ENCODE measurements around the gene LGI4.

DNA sequence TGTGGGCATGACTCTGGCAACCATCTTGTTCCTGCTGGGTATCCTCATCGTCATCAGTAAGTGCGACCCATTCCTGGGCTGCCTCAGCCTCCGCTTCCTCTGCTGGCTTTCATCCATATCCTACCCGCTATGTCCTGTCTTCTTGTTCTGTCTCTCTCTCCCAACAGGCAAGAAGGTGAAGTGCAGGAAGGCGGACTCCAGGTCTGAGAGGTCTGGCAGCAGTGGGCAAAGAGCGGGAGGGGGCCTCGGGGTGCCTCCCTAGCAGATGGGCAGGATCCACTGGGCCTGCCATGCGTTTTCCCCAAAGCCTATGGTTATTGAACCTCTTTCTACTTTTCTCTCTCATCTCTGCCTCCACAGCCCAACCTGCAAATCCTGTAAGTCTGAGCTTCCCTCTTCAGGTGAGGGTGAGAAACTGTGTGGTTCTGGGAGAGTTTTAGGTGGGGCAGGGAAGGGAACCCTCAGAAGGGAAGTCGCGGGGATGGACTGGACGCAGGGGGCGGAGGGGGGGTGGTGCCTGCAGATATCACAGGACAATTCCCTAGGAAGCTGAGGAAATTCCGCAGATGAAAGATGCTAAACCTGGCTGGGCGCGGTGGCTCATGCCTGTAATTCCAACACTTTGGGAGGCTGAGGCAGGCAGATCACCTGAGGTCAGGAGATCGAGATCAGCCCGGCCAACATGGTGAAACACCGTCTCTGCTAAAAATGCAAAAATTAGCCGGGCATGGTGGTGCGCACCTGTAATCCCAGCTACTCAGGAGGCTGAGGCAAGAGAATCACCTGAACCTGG, 16.6 kb upstream of the LGI4 start:
- TF ChIP-seq TAF1 (IDR thresholded peaks at IDR 0.05; ENCODE audit: borderline replicate concordance, insufficient read depth, low read length), result no peak
- TF ChIP-seq POLR2AphosphoS5 (IDR thresholded peaks at IDR 0.05; ENCODE audit: low read depth, low read length), result no peak
- TF ChIP-seq, protein P1, sequence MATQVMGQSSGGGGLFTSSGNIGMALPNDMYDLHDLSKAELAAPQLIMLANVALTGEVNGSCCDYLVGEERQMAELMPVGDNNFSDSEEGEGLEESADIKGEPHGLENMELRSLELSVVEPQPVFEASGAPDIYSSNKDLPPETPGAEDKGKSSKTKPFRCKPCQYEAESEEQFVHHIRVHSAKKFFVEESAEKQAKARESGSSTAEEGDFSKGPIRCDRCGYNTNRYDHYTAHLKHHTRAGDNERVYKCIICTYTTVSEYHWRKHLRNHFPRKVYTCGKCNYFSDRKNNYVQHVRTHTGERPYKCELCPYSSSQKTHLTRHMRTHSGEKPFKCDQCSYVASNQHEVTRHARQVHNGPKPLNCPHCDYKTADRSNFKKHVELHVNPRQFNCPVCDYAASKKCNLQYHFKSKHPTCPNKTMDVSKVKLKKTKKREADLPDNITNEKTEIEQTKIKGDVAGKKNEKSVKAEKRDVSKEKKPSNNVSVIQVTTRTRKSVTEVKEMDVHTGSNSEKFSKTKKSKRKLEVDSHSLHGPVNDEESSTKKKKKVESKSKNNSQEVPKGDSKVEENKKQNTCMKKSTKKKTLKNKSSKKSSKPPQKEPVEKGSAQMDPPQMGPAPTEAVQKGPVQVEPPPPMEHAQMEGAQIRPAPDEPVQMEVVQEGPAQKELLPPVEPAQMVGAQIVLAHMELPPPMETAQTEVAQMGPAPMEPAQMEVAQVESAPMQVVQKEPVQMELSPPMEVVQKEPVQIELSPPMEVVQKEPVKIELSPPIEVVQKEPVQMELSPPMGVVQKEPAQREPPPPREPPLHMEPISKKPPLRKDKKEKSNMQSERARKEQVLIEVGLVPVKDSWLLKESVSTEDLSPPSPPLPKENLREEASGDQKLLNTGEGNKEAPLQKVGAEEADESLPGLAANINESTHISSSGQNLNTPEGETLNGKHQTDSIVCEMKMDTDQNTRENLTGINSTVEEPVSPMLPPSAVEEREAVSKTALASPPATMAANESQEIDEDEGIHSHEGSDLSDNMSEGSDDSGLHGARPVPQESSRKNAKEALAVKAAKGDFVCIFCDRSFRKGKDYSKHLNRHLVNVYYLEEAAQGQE (IDR thresholded peaks at IDR 0.05; ENCODE audit: insufficient read depth in 1 of 2, low read depth in 2 of 2, low read length in 2 of 2), result no peak
- TF ChIP-seq SIN3A (IDR thresholded peaks at IDR 0.05; ENCODE audit: borderline replicate concordance, insufficient read depth, low read length), result no peak
